ENCODE measurements around the gene ATXN2L. TPM values are rescaled to one million over a fixed set of nuclear protein-coding genes. Genes with fewer than 3 reads are reported as not detected.
A peak's percentile ranks its signal among the peaks of the same experiment; 100 is the strongest.
"Not testable (repeated sequence)": the region's sequence is repeated elsewhere in the genome, so short reads cannot be mapped to it uniquely, and the experiment has no call there.

Gene ATXN2L
- 100 to 1,000 TPM; 263 to 336 TPM for total RNA-seq

- peak within 1 kb of the TSS; percentile 99 for H3K4me3 Mint-ChIP-seq
- peak; percentile 98 for DNase-seq (ENCODE audit: low spot score)
- H3K27me3 Mint-ChIP-seq, result no peaks in the 10 kb centered on the region
- H3K9me3 Mint-ChIP-seq, result no peaks in the 10 kb centered on the region
- ATAC-seq, result peak; percentile 78 to 82
- peak within 1 kb of the TSS; percentile 97 to 98 for H3K27ac Mint-ChIP-seq
- H3K36me3 Mint-ChIP-seq, result peaks cover 36% of the 10 kb centered on the region
- peaks cover 34 to 42% of the 10 kb centered on the region in 2 donors for H3K4me1 Mint-ChIP-seq (ENCODE audit: low read depth in 2 of 2)
Measured at GRCh38 chr16:28822520-28823290, at the start of gene ATXN2L. TSS of gene ATXN2L (plus strand) at chr16:28822999. CDS start at chr16:28823260, 261 bp downstream.

DNA sequence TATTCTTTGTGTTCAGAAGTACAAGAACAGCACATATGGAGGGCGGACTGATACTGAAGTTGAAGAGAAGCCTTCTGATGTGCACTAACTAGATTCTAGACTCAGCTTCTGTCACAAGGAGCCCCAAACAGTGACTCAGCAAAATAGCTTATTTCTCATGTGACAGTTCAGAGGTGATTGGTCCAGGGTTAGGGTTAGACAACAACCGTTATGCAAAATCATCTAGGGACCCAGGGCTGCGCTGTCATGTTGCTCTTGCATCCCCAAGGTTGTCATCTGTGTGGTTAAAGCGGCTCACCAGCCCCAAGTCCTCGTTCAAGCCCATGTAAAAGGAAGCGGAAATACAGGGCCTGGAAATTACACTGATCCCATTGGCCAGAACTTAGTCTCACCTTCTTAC lies 41.1 kb upstream of the ATXN2L start:
- not testable (repeated sequence) for H3K36me3 Mint-ChIP-seq, H3K9me3 Mint-ChIP-seq

GRCh38 chr16:28782357-28782756 lies 40.4 kb upstream of the ATXN2L start:
- DNase-seq (ENCODE audit: low spot score); H3K4me3 Mint-ChIP-seq; H3K9me3 Mint-ChIP-seq; H3K36me3 Mint-ChIP-seq; H3K27me3 Mint-ChIP-seq; ATAC-seq; H3K4me1 Mint-ChIP-seq (ENCODE audit: low read depth in 2 of 2); H3K27ac Mint-ChIP-seq: not testable (repeated sequence)

More for the DNA sequence above, 41.1 kb upstream of the ATXN2L start:
- ATAC-seq, result peak in 1 of 2 donors; percentile 36
- not testable (repeated sequence) for H3K27ac Mint-ChIP-seq; DNase-seq (ENCODE audit: low spot score); H3K27me3 Mint-ChIP-seq; H3K4me3 Mint-ChIP-seq; H3K4me1 Mint-ChIP-seq (ENCODE audit: low read depth in 2 of 2)

- H3K4me1 Mint-ChIP-seq (ENCODE audit: low read depth in 2 of 2); H3K27me3 Mint-ChIP-seq; H3K9me3 Mint-ChIP-seq; H3K27ac Mint-ChIP-seq; H3K36me3 Mint-ChIP-seq; DNase-seq (ENCODE audit: low spot score): not testable (repeated sequence)
- ATAC-seq, result peak; percentile 85 to 86
- H3K4me3 Mint-ChIP-seq, result peak overlapping the region; percentile 63
Measured at GRCh38 chr16:28802235-28803019, 20.4 kb upstream of the ATXN2L start.

DNA sequence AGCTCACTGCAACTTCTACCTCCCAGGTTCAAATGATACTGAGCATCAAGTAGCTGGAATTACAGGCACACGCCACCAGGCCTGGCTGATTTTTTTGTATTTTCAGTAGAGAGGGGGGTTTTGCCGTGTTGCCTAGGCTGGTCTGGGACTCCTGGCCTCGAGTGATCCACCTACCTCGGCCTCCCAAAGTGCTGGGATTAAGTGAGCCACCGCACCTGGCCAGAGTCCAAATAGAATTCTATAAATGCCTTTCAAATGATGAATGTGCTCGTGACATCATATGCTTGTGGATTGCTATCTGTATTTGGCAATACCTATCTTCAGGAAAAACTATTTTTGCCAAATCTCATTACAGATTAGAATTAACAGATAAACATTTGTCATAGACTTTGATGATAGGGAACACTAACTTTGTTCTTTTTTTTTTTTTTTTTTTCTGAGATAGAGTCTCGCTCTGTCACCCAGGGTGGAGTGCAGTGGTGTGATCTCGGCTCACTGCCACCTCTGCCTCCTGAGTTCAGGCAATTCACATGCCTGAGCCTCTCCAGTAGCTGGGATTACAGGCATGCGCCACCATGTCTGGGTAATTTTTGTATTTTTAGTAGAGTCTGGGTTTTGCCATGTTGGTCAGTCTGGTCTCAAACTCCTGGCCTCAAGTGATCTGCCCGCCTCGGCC lies 15.2 kb upstream of the ATXN2L start:
- not testable (repeated sequence) for H3K4me1 Mint-ChIP-seq (ENCODE audit: low read depth in 2 of 2); H3K27me3 Mint-ChIP-seq; H3K36me3 Mint-ChIP-seq; ATAC-seq; DNase-seq (ENCODE audit: low spot score); H3K27ac Mint-ChIP-seq; H3K4me3 Mint-ChIP-seq; H3K9me3 Mint-ChIP-seq

DNA sequence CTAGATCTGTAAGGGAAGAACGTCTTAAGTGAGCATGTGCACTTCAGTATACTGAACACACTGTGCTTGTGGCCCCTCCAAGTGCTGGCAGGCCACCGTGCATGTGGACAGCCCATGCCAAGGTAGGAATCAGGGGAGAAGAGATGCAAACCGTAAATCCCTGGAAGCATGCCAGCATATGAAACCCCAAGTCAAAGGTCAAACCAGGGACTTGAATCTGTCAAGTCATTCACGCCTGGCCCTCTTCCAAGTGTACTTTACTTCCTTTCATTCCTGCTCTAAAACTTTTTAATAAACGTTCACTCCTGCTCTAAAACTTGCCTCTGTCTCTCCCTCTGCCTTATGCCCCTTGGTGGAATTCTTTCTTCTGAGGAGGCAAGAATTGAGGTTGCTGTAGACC lies 2.8 kb upstream of the ATXN2L start:
- Mint-ChIP-seq H3K4me3 (no peak overlapping the region), H3K27me3 (no peaks in the 10 kb centered on the region), H3K27ac (peak overlapping the region in 1 of 2 donors; percentile 85), H3K4me1 (ENCODE audit: low read depth in 2 of 2) (peaks cover 22 to 25% of the 10 kb centered on the region in 2 donors), H3K36me3 (peaks cover 15% of the 10 kb centered on the region), H3K9me3 (no peaks in the 10 kb centered on the region)
- ATAC-seq (no peak), DNase-seq (ENCODE audit: low spot score) (no peak)

DNA sequence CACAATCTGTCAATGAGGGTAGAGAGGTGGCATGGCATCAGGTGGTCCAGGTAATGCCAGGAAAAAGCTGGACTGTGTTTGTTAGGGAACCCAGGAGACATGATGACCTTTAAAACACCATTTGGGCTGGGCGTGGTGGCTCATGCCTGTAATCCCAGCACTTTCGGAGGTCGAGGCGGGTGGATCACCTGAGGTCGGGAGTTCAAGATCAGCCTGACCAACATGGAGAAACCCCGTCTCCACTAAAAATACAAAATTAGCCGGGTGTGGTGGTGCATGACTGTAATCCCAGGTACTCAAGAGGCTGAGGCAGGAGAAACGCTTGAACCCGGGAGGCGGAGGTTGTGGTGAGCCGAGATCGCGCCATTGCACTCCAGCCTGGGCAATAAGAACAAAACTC lies 2.3 kb upstream of the ATXN2L start:
- H3K9me3 Mint-ChIP-seq, result not testable (repeated sequence)
- peak overlapping the region; percentile 54 to 85 for H3K27ac Mint-ChIP-seq

GRCh38 chr16:28821874-28822519 lies 802 bp upstream of the ATXN2L start:
- Mint-ChIP-seq H3K36me3 (peaks cover 30% of the 10 kb centered on the region), H3K9me3 (no peaks in the 10 kb centered on the region), H3K4me1 (ENCODE audit: low read depth in 2 of 2) (peaks cover 34 to 42% of the 10 kb centered on the region in 2 donors), H3K27ac (peak overlapping the region; percentile 85 to 90), H3K27me3 (no peaks in the 10 kb centered on the region), H3K4me3 (peak overlapping the region; percentile 92)
- ATAC-seq (no peak), DNase-seq (ENCODE audit: low spot score) (no peak)

More for the DNA sequence above, 2.3 kb upstream of the ATXN2L start:
- not testable (repeated sequence) for DNase-seq (ENCODE audit: low spot score); H3K27me3 Mint-ChIP-seq; ATAC-seq
- H3K4me3 Mint-ChIP-seq, result peak overlapping the region; percentile 92
- peaks cover 28 to 30% of the 10 kb centered on the region in 2 donors for H3K4me1 Mint-ChIP-seq (ENCODE audit: low read depth in 2 of 2)
- H3K36me3 Mint-ChIP-seq, result peaks cover 20% of the 10 kb centered on the region

- H3K27me3 Mint-ChIP-seq, result no peaks in the 10 kb centered on the region
- peak overlapping the region; percentile 99 for H3K4me3 Mint-ChIP-seq
- ATAC-seq, result peak in 1 of 2 donors; percentile 49
- peaks cover 39% of the 10 kb centered on the region for H3K36me3 Mint-ChIP-seq
- no peaks in the 10 kb centered on the region for H3K9me3 Mint-ChIP-seq
- peak overlapping the region; percentile 97 to 98 for H3K27ac Mint-ChIP-seq
- H3K4me1 Mint-ChIP-seq (ENCODE audit: low read depth in 2 of 2), result peaks cover 34 to 42% of the 10 kb centered on the region in 2 donors
- no peak for DNase-seq (ENCODE audit: low spot score)
Measured at GRCh38 chr16:28823291-28823872, 583 bp downstream of the ATXN2L start.

DNA sequence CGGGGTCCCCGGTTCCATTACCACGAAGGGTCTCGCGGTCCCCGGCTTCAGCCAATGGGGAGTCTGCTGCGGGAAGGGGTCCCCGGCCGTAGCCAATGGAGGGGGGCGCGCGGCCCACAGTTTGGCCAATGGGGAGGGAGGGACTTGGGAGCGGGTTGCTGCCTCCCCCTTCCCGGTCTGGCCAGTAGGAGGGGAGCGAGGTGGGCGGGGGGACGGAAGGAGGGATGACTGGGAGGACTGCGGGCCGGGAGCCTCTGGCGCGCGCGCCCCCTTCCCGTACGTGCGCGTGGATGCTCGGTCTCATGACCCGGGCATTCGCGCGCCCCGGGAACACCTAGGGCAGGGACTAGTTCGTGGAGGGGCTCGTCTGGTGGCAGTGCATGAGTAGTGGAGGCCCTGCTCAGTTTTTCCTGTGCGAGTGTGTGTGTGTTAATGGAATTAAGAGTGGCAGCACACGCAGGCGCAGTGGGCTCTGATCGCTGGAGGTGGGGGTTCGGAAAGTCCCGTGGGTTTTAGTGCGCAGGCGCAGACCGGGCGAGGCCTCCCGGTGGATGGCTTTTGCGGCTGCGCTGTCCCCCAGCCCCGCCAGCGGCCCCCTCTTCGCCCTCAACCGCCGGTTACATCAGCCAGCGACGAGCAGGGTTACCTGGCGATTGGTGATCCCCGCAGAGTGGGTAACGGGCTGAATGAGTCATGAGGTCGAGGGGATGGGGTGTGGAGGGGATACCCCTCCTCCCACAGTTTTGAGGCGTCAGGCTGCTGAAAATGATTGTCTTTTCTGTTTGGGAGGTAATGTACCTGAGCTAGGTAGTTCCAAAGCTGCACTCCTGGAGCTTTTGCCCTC lies 1.3 kb downstream of the ATXN2L start:
- Mint-ChIP-seq H3K9me3 (no peaks in the 10 kb centered on the region), H3K27ac (peak overlapping the region; percentile 97 to 98), H3K27me3 (no peaks in the 10 kb centered on the region), H3K36me3 (peaks cover 39% of the 10 kb centered on the region), H3K4me3 (peak overlapping the region; percentile 99), H3K4me1 (ENCODE audit: low read depth in 2 of 2) (peaks cover 34 to 42% of the 10 kb centered on the region in 2 donors)
- ATAC-seq (peak; percentile 88 to 90), DNase-seq (ENCODE audit: low spot score) (peak; percentile 99)

- no peak for ATAC-seq
- Mint-ChIP-seq H3K4me3 (peak overlapping the region; percentile 99), H3K27ac (peak overlapping the region; percentile 97 to 98), H3K9me3 (no peaks in the 10 kb centered on the region), H3K4me1 (ENCODE audit: low read depth in 2 of 2) (peaks cover 34 to 42% of the 10 kb centered on the region in 2 donors), H3K27me3 (no peaks in the 10 kb centered on the region), H3K36me3 (peaks cover 43% of the 10 kb centered on the region)
- DNase-seq (ENCODE audit: low spot score), result no peak
Measured at GRCh38 chr16:28824717-28824973, 1.8 kb downstream of the ATXN2L start.

DNA sequence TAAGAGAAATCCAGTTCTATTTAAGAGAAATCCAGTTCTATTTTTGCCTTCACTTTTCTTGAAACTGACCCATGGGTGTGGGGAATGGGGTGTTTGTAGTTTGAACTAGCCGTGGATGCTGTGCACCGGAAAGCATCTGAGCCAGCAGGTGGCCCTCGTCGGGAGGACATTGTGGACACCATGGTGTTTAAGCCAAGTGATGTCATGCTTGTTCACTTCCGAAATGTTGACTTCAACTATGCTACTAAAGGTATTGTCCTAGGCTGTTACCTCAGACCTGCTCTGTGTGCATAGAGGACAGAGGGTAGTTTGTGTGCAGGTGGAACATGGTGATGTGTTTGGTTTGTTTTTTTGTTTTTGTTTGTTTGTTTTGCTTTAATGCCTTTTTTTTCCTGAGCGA lies 3.3 kb downstream of the ATXN2L start:
- H3K27me3 Mint-ChIP-seq, result no peaks in the 10 kb centered on the region
- DNase-seq (ENCODE audit: low spot score) (no peak), ATAC-seq (no peak)
- peaks cover 30 to 37% of the 10 kb centered on the region in 2 donors for H3K4me1 Mint-ChIP-seq (ENCODE audit: low read depth in 2 of 2)
- H3K9me3 Mint-ChIP-seq, result no peaks in the 10 kb centered on the region
- H3K36me3 Mint-ChIP-seq, result peaks cover 55% of the 10 kb centered on the region
- peak overlapping the region in 1 of 2 donors; percentile 61 for H3K27ac Mint-ChIP-seq
- peak overlapping the region; percentile 51 for H3K4me3 Mint-ChIP-seq

Measured in natural killer cell treated with Interleukin-12 subunit alpha and Interleukin-12 subunit beta and Interleukin-15 and Interleukin-18, amount 100 ng/mL, for 72 hours (primary cell).